ENCODE data around the gene CNIH2. TPM values are rescaled to one million over a fixed set of nuclear protein-coding genes. Genes with fewer than 3 reads are reported as not detected.
"Not testable (repeated sequence)": the region's sequence is repeated elsewhere in the genome, so short reads cannot be mapped to it uniquely, and the experiment has no call there.

CNIH2 gene
- polyA plus RNA-seq, 3 donors = 0.16 to 1.3 TPM; not detected in 1

DNA sequence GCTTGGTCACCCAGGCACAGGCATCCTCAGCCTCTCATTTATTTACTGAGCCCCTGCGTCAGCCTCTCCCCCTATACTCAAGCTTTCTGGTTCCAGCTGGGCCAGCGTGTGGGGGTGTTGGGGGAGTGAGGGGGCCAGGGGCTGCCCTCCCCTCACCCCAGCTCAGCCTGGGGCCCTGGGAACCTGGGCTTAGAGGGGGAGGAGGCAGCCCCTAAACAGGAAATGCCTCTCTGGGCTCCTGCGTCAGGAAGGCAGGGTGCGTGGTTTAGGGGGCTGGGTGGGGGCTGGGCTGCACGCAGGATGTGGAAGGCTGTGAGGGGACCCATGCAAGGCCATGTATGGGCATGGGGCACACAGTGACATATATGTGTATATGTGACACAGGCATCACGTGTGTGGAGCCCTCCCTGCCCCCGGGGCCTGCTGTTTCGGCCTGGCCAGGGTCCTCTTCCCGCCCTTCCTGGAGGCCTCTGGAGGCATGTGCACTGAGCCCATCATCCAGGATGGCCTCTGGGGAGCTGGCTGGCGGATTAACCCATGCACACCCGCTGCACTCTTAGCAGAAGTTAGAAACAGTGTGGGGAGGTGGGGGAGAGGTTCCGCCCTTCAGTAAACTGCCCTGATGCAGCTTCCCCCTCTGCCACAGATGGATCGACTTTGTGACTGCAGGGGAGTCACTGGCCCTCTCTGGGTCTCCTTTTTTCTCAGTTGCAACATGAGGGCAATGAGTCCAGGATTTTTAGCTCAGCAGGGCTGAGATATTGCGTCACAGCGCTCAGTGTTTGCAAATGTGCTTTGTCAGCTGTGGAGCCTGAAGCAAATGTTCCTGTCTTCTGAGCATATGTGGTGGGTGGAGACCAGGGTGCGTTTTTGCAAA is 40.0 kb downstream of the CNIH2 start:
- H3K27ac ChIP-seq (ENCODE audit: low read depth, low read length) = peak overlapping the region; percentile 20
- 13 to 43% (median 15%) methylated on average over 15 to 16 of the region's 16 CpGs for WGBS, 3 donors

DNA sequence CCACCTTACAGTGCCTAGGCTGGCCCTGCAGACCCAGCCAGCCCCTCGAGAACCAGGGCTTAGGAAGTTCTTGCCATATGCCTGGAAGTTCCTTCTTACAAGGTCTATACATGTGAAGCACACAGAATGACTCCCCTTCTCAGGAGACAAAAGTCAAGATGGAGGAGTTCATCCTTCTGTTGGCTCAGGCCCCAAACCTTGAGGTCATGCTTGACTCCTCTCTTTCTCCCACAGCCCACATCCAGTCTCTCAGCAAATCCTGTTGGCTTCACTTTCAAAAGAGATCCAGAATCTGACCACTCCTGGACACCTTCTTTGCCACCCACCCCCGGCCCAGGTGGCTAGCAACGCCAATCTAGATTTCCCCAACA is 40.6 kb downstream of the CNIH2 start:
- 39 to 76% (median 48%) methylated on average over 3 of the region's 3 CpGs for WGBS, 3 donors
- H3K27ac ChIP-seq (ENCODE audit: low read depth, low read length) = no peak overlapping the region

GRCh38 chr11:66320289-66320688 is 42.3 kb downstream of the CNIH2 start:
- H3K27ac ChIP-seq (ENCODE audit: low read depth, low read length) = not testable (repeated sequence)
- WGBS, 3 donors = 67 to 99% (median 91%) methylated on average over 1 to 2 of the region's 2 CpGs

GRCh38 chr11:66320748-66321147 is 42.8 kb downstream of the CNIH2 start:
- WGBS, 3 donors = 84 to 96% (median 89%) methylated on average over 6 of the region's 6 CpGs

DNA sequence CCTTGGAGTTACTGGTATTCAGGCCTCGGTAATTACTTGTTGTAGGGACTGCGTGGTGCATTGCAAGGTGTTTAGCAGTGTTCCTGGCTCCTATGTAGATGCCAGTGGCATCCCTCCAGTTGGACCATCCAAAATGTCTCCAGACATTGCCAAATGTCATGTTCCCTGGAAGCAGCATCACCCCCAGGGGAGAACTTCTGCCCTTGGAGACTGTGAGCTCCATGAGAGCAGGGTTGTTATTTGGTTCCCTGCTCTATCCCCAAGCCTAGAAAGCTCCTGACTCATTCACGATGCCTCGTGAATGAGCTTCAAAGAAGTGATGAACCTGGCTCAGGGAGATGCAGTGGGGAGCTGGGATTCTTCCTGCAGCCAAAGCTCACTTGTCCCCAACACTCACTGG is 43.6 kb downstream of the CNIH2 start:
- 67 to 80% (median 76%) methylated on average over 4 of the region's 4 CpGs for WGBS, 3 donors

More at GRCh38 chr11:66320748-66321147, 42.8 kb downstream of the CNIH2 start:
- not testable (repeated sequence) for H3K27ac ChIP-seq (ENCODE audit: low read depth, low read length)

GRCh38 chr11:66322732-66323427 is 44.9 kb downstream of the CNIH2 start:
- no peak overlapping the region for H3K27ac ChIP-seq (ENCODE audit: low read depth, low read length)
- WGBS, 3 donors = 62 to 78% (median 64%) methylated on average over 11 of the region's 11 CpGs

More for the DNA sequence above, 43.6 kb downstream of the CNIH2 start:
- H3K27ac ChIP-seq (ENCODE audit: low read depth, low read length) = no peak overlapping the region

DNA sequence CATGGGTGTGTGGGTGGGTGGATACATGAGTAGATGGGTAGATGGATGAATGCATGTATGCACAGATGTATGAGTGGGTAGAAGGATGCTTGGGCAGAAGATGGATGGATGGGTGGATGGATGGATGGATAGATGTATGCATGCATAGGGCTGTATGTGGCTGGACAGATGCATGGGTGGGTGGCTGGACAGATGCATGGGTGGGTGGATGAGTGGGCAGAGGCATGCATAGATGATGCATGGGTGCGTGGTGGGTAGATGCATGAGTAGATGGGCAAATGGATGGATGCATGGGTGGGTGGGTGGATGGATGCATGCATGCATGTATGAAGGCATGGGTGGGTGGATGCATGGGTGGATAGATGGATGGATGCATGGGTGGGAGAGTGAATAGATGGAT is 45.7 kb downstream of the CNIH2 start:
- no peak overlapping the region for H3K27ac ChIP-seq (ENCODE audit: low read depth, low read length)
- 95 to 100% (median 100%) methylated on average over 1 of the region's 1 CpG for WGBS, 3 donors

GRCh38 chr11:66324664-66325063 is 46.7 kb downstream of the CNIH2 start:
- H3K27ac ChIP-seq (ENCODE audit: low read depth, low read length) = no peak overlapping the region
- WGBS, 3 donors = 52 to 68% (median 63%) methylated on average over 8 to 10 of the region's 10 CpGs

DNA sequence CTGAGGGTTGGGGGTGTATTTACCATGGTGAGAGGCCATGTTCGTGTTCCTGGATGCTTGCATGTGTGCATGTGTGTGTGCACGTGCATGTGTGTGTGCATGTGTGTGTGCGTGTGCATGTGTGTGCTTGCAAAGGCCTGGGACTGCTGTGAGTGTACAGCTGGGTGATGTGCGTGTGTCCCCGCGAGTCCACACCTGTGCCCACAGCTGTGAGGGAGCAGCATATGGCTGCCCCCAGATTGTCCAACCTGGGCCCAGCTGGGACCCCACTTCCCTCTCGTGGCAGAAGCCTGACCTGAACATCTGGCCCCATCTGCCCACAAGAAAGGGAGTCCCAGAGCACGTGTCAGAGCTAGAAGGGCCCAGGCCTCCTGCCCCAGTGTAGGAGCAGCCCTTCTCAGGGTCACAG is 47.3 kb downstream of the CNIH2 start:
- WGBS, 3 donors = 73 to 76% (median 74%) methylated on average over 8 of the region's 8 CpGs
- H3K27ac ChIP-seq (ENCODE audit: low read depth, low read length) = no peak overlapping the region

GRCh38 chr11:66326261-66327111 is 48.5 kb downstream of the CNIH2 start:
- H3K27ac ChIP-seq (ENCODE audit: low read depth, low read length) = peak overlapping the region; percentile 74
- WGBS, 3 donors = 37 to 59% (median 42%) methylated on average over 19 to 21 of the region's 21 CpGs

GRCh38 chr11:66327171-66328030 is 49.4 kb downstream of the CNIH2 start:
- 60 to 78% (median 67%) methylated on average over 10 of the region's 10 CpGs for WGBS, 3 donors

DNA sequence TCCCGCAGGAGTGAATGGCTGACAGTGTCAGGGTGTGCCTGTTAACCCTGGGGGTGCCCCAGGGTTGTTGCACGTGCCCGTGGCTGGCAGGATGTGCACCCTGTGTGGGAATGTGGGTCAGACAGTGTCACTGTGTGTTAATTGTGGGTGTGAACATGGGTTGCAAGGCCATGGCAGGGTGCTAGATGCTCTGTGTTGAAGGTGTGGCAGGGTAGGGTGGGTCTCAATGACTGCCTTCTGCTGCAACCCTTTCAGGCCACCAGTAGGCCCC is 50.0 kb downstream of the CNIH2 start:
- H3K27ac ChIP-seq (ENCODE audit: low read depth, low read length) = no peak overlapping the region
- 46 to 71% (median 61%) methylated on average over 3 of the region's 3 CpGs for WGBS, 3 donors

More at GRCh38 chr11:66327171-66328030, 49.4 kb downstream of the CNIH2 start:
- H3K27ac ChIP-seq (ENCODE audit: low read depth, low read length) = peak overlapping the region; percentile 48

GRCh38 chr11:66328302-66329144 is 50.5 kb downstream of the CNIH2 start:
- 10 to 13% (median 12%) methylated on average over 19 of the region's 19 CpGs for WGBS, 3 donors
- H3K27ac ChIP-seq (ENCODE audit: low read depth, low read length) = no peak overlapping the region

DNA sequence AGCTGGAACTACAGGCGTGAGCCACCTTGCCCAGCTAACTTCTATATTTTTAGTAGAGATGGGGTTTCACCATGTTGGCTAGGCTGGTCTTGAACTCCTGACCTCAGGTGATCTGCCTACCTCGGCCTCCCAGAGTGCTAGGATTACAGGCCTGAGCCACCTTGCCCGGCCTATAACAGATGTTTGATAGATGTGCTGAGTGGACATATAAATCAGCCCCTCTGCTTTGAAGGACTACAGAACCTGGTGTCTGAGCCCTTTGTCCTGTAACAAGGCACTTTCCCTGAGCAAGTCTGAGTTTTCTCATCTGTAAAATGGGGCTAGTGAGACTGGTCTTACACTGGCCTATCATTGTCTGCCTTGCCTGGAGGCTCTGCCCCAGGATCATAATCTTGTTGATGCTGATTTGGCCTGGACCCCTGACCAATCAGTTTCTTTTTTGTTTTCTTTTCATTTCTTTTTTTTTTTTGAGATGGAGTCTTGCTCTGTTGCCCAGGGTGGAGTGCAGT is 51.2 kb downstream of the CNIH2 start:
- H3K27ac ChIP-seq (ENCODE audit: low read depth, low read length) = no peak overlapping the region
- WGBS, 3 donors = 80 to 90% (median 89%) methylated on average over 3 of the region's 3 CpGs

DNA sequence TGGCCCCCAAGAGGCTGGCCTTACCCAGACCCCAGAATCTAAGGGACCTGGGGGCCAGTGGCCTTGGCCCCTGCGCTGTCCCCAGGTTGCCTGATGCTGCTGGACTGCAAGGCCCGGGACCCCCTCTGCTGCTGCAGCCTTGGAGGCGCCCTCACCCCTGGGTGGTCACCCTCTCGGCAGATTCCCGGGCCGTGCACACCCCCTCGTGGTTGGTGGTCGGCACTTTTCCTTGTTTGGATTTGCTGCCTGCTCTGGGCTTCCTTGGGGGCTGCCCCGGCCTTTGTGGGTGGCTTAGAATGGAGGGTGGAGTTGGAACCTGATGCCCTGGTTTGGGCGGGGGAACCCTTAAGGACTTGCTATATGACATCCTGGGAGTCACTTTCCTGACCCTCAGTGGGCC is 53.0 kb downstream of the CNIH2 start:
- WGBS, 3 donors = 59 to 72% (median 63%) methylated on average over 10 of the region's 10 CpGs

DNA sequence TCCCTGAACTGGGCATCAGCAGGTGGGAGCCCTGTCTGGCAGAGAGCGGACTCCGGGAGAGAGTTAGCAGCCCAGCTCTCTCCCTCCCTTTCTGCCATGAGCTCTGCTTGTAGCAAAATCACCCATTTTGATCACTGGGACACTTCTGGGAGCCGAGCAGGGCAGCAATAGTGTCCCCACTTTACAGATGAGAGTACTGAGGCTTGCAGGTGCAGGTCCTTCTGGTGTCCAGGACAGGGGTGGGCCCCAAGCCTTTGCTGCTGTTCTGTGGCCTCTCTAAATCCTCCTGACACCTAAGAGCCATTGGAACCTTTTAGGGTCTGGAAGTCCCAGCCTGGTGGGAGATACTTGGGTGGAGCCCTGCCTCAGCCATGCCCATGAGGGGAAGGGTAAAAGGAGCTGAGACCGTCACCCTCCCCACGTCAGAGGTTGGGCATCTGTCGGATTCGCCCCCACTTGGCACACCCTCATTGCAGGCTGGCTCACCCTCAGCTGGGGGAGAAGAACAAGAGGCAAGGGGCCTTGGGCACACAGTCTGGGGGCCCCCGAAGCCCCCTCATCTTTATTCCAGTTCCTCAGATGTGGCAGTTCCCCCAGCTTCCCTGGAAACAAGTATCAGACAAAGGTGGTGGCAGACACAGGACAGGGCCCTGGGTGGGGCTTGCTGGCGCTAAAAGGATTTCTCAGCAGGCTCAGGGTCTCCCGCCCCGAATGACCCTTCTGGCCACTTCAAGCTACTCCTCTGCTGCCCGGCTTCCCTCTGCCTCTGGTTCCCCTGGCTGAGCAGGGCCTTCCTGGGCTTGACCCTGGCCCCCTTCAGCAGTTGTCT is 53.8 kb downstream of the CNIH2 start:
- no peak overlapping the region for H3K27ac ChIP-seq (ENCODE audit: low read depth, low read length)
- 87 to 93% (median 92%) methylated on average over 12 of the region's 12 CpGs for WGBS, 3 donors

More for the DNA sequence above, 53.0 kb downstream of the CNIH2 start:
- no peak overlapping the region for H3K27ac ChIP-seq (ENCODE audit: low read depth, low read length)
